Kidney (tissue), 14 donors: Measurements from ENCODE around the gene DNAAF5. TPM values are rescaled to one million over a fixed set of nuclear protein-coding genes. Genes with fewer than 3 reads are reported as not detected.
A peak's percentile ranks its signal among the peaks of the same experiment; 100 is the strongest.

Experiments used
- DNase-seq, 5 donors: peaks; one replicate each; pipeline ENCODE4 v3.0.0-alpha.2; 2013 to 2020
- FAIRE-seq: peaks from 2 replicates; lab custom pipeline; 2012; peaks lifted over from hg19 to GRCh38; lab: Jason Lieb, UNC
- H3K27ac ChIP-seq, 2 donors: one replicate each; pipeline ENCODE4 v1.7.0; 2013; ENCODE audit warnings: low read depth in 2 of 2, low read length in 2 of 2, inconsistent platforms in 1 of 2
- H3K27me3 ChIP-seq: one replicate; pipeline ENCODE4 v1.7.1; 2013; ENCODE audit warnings: low read length, inconsistent platforms; ENCODE audit not compliant: control insufficient read depth, insufficient read depth
- H3K36me3 ChIP-seq, 3 donors: one replicate each; pipeline versions ENCODE4 v1.7.0 to v1.7.1; 2013; ENCODE audit warnings: low read length in 3 of 3, control low read depth in 1 of 3, inconsistent platforms in 1 of 3; ENCODE audit not compliant: insufficient read depth in 3 of 3, control insufficient read depth in 2 of 3
- H3K4me1 ChIP-seq, 3 donors: one replicate each; pipeline versions ENCODE4 v1.7.0 to v1.7.1; 2013; ENCODE audit warnings: low read length in 3 of 3, inconsistent platforms in 1 of 3, low read depth in 1 of 3; ENCODE audit not compliant: control insufficient read depth in 2 of 3, insufficient read depth in 2 of 3
- H3K4me3 ChIP-seq, 3 donors: one replicate each; pipeline versions ENCODE4 v1.7.0 to v1.8.1; 2013; ENCODE audit warnings: low read length in 3 of 3, control low read depth in 1 of 3, inconsistent platforms in 1 of 3
- H3K9ac ChIP-seq, 3 donors: one replicate each; pipeline versions ENCODE4 v1.7.0 to v1.7.1; 2013; ENCODE audit warnings: low read length in 3 of 3, control low read depth in 1 of 3, inconsistent platforms in 1 of 3
- H3K9me3 ChIP-seq, 3 donors: one replicate each; pipeline versions ENCODE4 v1.7.0 to v1.7.1; 2013; ENCODE audit warnings: low read length in 3 of 3, control low read depth in 1 of 3, inconsistent platforms in 1 of 3; ENCODE audit not compliant: control insufficient read depth in 2 of 3, insufficient read depth in 1 of 3
- CTCF ChIP-seq: IDR thresholded peaks from 3 replicates; pipeline ENCODE4 v1.5.1; 2012; ENCODE audit warnings: mild to moderate bottlenecking, moderate library complexity, borderline replicate concordance; ENCODE audit not compliant: insufficient read depth; ENCODE audit errors: extremely low read depth
- intact Hi-C: fragments of 100-400 bp; cut with DNase I; formaldehyde crosslinking; loops from one replicate; pipeline ENCODE4 v1.11.1; 2022
- polyA plus RNA-seq: library from polyadenylated mRNA; stranded (reverse); fragments of 350-450 nt; fragmentation: Illumina TruSeq; extraction: RNeasy Lipid Tissue Mini Kit (QIAGEN cat#74804); gene quantifications from one replicate; pipeline ENCODE4 v1.2.3, GENCODE V29; 2014; ENCODE audit warnings: low read depth, low replicate concordance; ENCODE audit not compliant: insufficient read depth
- total RNA-seq: library from RNA; stranded (reverse); fragmentation: NEBNext Ultra II Directional; extraction: Animal tissue kit (Norgen Biotek cat#: 25700); gene quantifications from one replicate; pipeline ENCODE4 v1.2.1, GENCODE V29; 2021
- donor health status: control.
- donor health status: control.
- donor health status: control.
- donor health status: control.
- donor health status: control.
- donor health status: DM: yes; HTN: yes; CAD: no.
- donor health status: Normal renal cell carcinoma (clear cell type).

DNAAF5 gene
- total and polyA plus RNA-seq, 2 donors from 2014 or later, result 11.6 to 29.7 TPM

- TF ChIP-seq CTCF, result no peak
- intact Hi-C loops, result no loop called here
- no peaks in the 10 kb centered on the region for H3K9me3 ChIP-seq
- peak overlapping the region in 2 of 3 donors; percentile 6 to 50 for H3K4me3 ChIP-seq
- no peaks in the 10 kb centered on the region for H3K27me3 ChIP-seq
- peak; percentile 73 to 95 (median 83) for DNase-seq
- H3K4me1 ChIP-seq, result peaks cover 7 to 30% (median 28%) of the 10 kb centered on the region in 3 donors
- peak overlapping the region in 1 of 3 donors; percentile 62 for H3K9ac ChIP-seq
- peaks cover 2 to 12% (median 11%) of the 10 kb centered on the region in 3 donors for H3K36me3 ChIP-seq
- FAIRE-seq, result peak; percentile 53
- H3K27ac ChIP-seq, result peak overlapping the region; percentile 92 to 94
Measured at GRCh38 chr7:770741-771166, 44.3 kb downstream of the DNAAF5 start.

- peak overlapping the region in 2 of 3 donors; percentile 22 to 62 for H3K9ac ChIP-seq
Measured at GRCh38 chr7:771234-772004, 44.9 kb downstream of the DNAAF5 start.

GRCh38 chr7:772005-772294 is 45.5 kb downstream of the DNAAF5 start:
- TF ChIP-seq CTCF, result no peak
- peak in 1 of 5 donors; percentile 71 for DNase-seq
- Histone ChIP-seq H3K4me3 (no peak overlapping the region), H3K27me3 (no peaks in the 10 kb centered on the region), H3K27ac (peak overlapping the region; percentile 25 to 94), H3K36me3 (peaks cover 2 to 10% (median 8%) of the 10 kb centered on the region in 3 donors), H3K4me1 (peaks cover 7 to 30% (median 28%) of the 10 kb centered on the region in 3 donors), H3K9me3 (no peaks in the 10 kb centered on the region), H3K9ac (peak overlapping the region in 1 of 3 donors; percentile 62)
- intact Hi-C loops, result no loop called here
- FAIRE-seq, result no peak

More at GRCh38 chr7:771234-772004, 44.9 kb downstream of the DNAAF5 start:
- H3K27ac ChIP-seq, result peak overlapping the region; percentile 92 to 94
- H3K4me1 ChIP-seq, result peaks cover 7 to 30% (median 28%) of the 10 kb centered on the region in 3 donors
- no peaks in the 10 kb centered on the region for H3K27me3 ChIP-seq
- intact Hi-C loops, result no loop called here
- DNase-seq (peak; percentile 83 to 95 (median 88)), FAIRE-seq (peak; percentile 13)
- no peaks in the 10 kb centered on the region for H3K9me3 ChIP-seq
- TF ChIP-seq CTCF, result no peak
- peaks cover 2 to 12% (median 11%) of the 10 kb centered on the region in 3 donors for H3K36me3 ChIP-seq
- peak overlapping the region; percentile 14 to 50 (median 17) for H3K4me3 ChIP-seq
